H1 (cell line): ENCODE measurements around the gene ARID1B. TPM values are rescaled to one million over a fixed set of nuclear protein-coding genes. Genes with fewer than 3 reads are reported as not detected.

Experiments
- CTCF ChIP-seq, 3 experiments: IDR thresholded peaks; 1 replicate in 2 of 3; 2 replicates in 1 of 3; pipeline versions ENCODE4 v1.5.1 to v1.6.1; 2011; ENCODE audit warnings: low read length in 3 of 3, mild to moderate bottlenecking in 3 of 3, inconsistent platforms in 2 of 3, low read depth in 1 of 3, moderate library complexity in 1 of 3; ENCODE audit not compliant: insufficient read depth in 1 of 3; ENCODE audit errors: control extremely low read depth in 1 of 3
- RFX5 ChIP-seq: IDR thresholded peaks from 2 replicates; pipeline ENCODE4 v1.6.1; 2011; ENCODE audit warnings: low read depth, low read length, improper control_type of control experiment, borderline replicate concordance
- SAP30 ChIP-seq: fragments of 300-600 bp; sonication (generic); IDR thresholded peaks from 2 replicates; pipeline ENCODE4 v1.7.1; 2012; ENCODE audit warnings: low read length, moderate library complexity, mild to moderate bottlenecking, inconsistent platforms; ENCODE audit not compliant: insufficient read depth, insufficient replicate concordance
- TAF1 ChIP-seq: IDR thresholded peaks from 2 replicates; pipeline ENCODE4 v1.6.1; 2011; ENCODE audit warnings: mild to moderate bottlenecking, low read depth, low read length
- TAF7 ChIP-seq: optimal IDR thresholded peaks from 2 replicates; pipeline ENCODE3; 2011; ENCODE audit warnings: low read depth, mild to moderate bottlenecking, inconsistent platforms, low read length, moderate library complexity, borderline replicate concordance
- ZNF274 ChIP-seq: IDR thresholded peaks from 2 replicates; pipeline ENCODE4 v1.7.0; 2012; ENCODE audit warnings: low read length, borderline replicate concordance; ENCODE audit errors: extremely low read depth
- polyA plus RNA-seq, 7 experiments: library from polyadenylated mRNA; depleted of rRNA in 3 of 7; stranded (reverse) in 5 of 7; unstranded in 2 of 7; fragments of >200 nt in 5 of 7; fragments of 200-250 nt in 2 of 7; gene quantifications; 1 replicate in 5 of 7; 2 replicates in 1 of 7; 4 replicates in 1 of 7; pipeline versions ENCODE4 v1.2.1 to v1.2.3, GENCODE V29; 2011 to 2013; ENCODE audit warnings: missing spikeins in 2 of 7, mixed read lengths in 2 of 7
- total RNA-seq: library from RNA; stranded (reverse); fragmentation: NEBNext Ultra II Directional; extraction: Animal tissue kit (Norgen Biotek cat#: 25700); gene quantifications from 2 replicates; pipeline ENCODE4 v1.2.1, GENCODE V29; 2021

Gene ARID1B
- total and polyA plus RNA-seq, 2 of the 8 experiments (the other 6 are each of a cell fraction or from before 2014, with no cell fraction given), result 24.3 to 70.3 TPM

DNA sequence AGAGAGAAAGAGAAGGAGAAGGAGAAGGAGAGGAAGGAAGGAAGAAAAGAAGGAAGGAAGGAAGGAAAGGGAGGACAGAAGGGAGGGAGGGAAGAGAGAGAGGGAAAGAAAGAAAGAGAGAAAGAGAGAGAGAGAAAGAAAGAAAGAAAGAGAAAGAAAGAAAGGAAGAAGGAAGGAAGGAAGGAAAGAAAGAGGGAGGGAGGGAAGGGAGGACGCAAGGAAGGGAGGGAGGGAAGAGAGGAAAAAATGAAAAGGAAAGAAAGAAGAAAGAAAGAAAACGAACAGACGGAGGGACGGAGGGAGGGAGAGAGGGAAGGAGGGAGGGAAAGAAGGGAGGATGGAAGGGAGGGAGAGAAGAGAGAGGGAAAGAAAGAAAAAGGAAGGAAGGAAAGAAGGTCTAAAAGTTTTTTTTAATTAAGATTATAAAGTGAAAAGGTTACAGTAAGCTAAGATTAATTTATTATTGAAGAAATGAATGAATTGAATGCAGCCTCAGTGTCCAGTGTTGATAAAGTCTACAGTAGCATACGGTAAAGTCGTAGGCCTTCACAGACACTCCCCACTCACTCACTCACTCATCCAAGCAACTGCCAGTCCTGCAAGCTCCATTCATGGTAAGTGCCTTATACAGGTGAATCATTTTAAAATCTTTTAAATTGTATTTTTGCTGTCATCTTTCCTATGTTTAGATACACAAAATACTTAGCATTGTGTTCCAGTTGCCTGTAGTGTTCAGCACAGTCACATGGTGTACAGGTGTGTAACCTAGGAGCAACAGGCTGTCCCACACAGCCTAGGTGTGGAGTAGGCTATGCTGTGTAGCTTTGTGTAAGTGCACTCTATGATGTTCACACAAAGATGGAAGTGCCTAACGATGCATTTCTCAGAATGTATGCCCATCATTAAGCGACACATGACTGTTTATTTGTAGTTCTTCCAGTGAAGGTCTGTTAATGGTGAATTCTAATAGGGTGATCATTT lies 20.3 kb upstream of the ARID1B start (continued):
- TF ChIP-seq SAP30 (no peak), RFX5 (no peak), ZNF274 (no peak), CTCF (IDR thresholded peaks at IDR 0.05; ENCODE audit: control extremely low read depth in 1 of 3, insufficient read depth in 1 of 3, low read depth in 1 of 3, low read length in 3 of 3) (no peak), TAF1 (no peak), TAF7 (no peak)
